ENCODE results near the gene PLPP4.

The PLPP4 gene

DNA sequence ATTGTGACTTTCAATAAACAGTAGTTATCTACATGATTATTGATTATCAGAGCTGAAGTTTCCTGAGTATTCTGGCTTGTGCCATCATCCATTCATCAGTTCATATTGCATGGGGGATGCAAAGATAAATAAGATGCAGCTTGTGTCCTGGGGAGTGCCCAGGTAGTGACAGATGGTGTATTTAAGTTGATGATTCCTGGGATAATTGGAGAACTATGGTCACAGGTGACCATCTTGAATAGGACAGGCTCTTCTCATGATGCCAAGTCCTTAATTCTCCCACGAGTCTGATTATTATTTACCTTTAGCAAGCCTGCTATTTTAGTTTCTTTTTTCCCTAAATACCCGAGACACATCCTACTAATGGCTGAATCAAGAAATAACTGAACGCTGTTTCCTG, 64.9 kb downstream of the PLPP4 start:
- POLR2A ChIA-PET (ENCODE audit: low non-redundant PET) = no interaction called here
- H3K27ac ChIP-seq = no peak overlapping the region
- no peak for DNase-seq (ENCODE audit: low spot score)
- CTCF ChIA-PET = interaction anchor here (0.6 to 0.9 kb wide), 2 partner anchors 84 to 217 kb away, joined by 3 to 6 read pairs; no protein-coding TSS in a partner anchor
- TF ChIP-seq, protein P1, sequence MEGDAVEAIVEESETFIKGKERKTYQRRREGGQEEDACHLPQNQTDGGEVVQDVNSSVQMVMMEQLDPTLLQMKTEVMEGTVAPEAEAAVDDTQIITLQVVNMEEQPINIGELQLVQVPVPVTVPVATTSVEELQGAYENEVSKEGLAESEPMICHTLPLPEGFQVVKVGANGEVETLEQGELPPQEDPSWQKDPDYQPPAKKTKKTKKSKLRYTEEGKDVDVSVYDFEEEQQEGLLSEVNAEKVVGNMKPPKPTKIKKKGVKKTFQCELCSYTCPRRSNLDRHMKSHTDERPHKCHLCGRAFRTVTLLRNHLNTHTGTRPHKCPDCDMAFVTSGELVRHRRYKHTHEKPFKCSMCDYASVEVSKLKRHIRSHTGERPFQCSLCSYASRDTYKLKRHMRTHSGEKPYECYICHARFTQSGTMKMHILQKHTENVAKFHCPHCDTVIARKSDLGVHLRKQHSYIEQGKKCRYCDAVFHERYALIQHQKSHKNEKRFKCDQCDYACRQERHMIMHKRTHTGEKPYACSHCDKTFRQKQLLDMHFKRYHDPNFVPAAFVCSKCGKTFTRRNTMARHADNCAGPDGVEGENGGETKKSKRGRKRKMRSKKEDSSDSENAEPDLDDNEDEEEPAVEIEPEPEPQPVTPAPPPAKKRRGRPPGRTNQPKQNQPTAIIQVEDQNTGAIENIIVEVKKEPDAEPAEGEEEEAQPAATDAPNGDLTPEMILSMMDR (conservative IDR thresholded peaks at IDR 0.05; ENCODE audit: low read depth) = no peak

- POLR2A ChIA-PET (ENCODE audit: low non-redundant PET) = no interaction called here
- no peak overlapping the region for H3K27ac ChIP-seq
- DNase-seq (ENCODE audit: low spot score) = no peak
- TF ChIP-seq, protein P1 (conservative IDR thresholded peaks at IDR 0.05; ENCODE audit: low read depth) = no peak
- CTCF ChIA-PET = no interaction called here
Measured at GRCh38 chr10:120527691-120528090, 70.7 kb downstream of the PLPP4 start.

DNA sequence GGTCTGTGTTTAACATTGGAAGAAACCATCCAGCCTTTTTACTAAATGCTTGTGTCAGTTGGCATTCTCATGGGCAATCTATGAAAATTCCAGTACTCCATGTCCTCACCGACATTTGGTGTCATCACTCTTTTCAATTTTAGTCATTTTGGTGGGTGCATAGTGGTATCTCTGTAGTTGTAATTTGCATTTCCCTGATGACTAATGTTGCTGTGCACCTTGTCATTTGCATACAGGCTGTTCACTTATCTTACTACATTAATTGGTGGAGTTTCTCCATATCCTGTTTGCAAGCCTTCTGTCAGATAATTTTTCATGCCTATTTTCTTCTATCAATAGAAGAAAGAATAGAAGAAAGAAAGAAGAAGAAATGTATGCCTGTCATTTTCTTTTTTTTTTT, 73.7 kb downstream of the PLPP4 start:
- CTCF ChIA-PET = no interaction called here
- TF ChIP-seq, protein P1 (conservative IDR thresholded peaks at IDR 0.05; ENCODE audit: low read depth) = no peak
- DNase-seq (ENCODE audit: low spot score) = no peak
- no peak overlapping the region for H3K27ac ChIP-seq
- POLR2A ChIA-PET (ENCODE audit: low non-redundant PET) = no interaction called here

- H3K27ac ChIP-seq = no peak overlapping the region
- ChIA-PET POLR2A (ENCODE audit: low non-redundant PET) (no interaction called here), CTCF (no interaction called here)
- TF ChIP-seq, protein P1 (conservative IDR thresholded peaks at IDR 0.05; ENCODE audit: low read depth) = no peak
- no peak for DNase-seq (ENCODE audit: low spot score)
Measured at GRCh38 chr10:120538091-120538490, 81.1 kb downstream of the PLPP4 start.

DNA sequence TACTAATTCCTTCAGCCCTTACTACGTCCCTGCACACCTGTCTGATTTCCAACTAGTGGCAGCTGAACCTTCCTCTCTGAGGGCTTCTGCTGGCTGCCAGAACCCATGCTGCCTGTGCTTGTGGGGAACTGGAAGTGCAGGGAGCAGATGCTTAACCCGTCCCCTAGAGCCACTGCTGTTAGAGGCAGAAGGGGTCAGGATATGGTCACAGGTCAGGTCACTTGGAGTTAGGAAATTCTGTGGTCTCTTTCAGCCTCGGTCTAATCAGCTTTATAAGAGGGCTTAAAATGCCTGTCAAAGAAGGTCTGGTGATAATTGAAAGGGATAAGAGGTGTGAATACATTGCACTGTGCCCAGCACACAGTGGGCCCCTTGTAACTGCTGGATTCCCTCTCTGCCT, 82.0 kb downstream of the PLPP4 start:
- H3K27ac ChIP-seq = no peak overlapping the region
- POLR2A ChIA-PET (ENCODE audit: low non-redundant PET) = no interaction called here
- TF ChIP-seq, protein P1 (conservative IDR thresholded peaks at IDR 0.05; ENCODE audit: low read depth) = no peak
- CTCF ChIA-PET = no interaction called here
- no peak for DNase-seq (ENCODE audit: low spot score)

GRCh38 chr10:120540486-120540885, 83.5 kb downstream of the PLPP4 start:
- no peak for DNase-seq (ENCODE audit: low spot score)

More at GRCh38 chr10:120540486-120540885, 83.5 kb downstream of the PLPP4 start:
- POLR2A ChIA-PET (ENCODE audit: low non-redundant PET) = no interaction called here
- CTCF ChIA-PET = interaction anchor here (0.6 kb wide), 1 partner anchor 16 kb away, joined by 4 read pairs; no protein-coding TSS in a partner anchor
- TF ChIP-seq, protein P1 (conservative IDR thresholded peaks at IDR 0.05; ENCODE audit: low read depth) = no peak
- no peak overlapping the region for H3K27ac ChIP-seq
